ENCODE results near the gene EDN3.

The EDN3 gene

DNA sequence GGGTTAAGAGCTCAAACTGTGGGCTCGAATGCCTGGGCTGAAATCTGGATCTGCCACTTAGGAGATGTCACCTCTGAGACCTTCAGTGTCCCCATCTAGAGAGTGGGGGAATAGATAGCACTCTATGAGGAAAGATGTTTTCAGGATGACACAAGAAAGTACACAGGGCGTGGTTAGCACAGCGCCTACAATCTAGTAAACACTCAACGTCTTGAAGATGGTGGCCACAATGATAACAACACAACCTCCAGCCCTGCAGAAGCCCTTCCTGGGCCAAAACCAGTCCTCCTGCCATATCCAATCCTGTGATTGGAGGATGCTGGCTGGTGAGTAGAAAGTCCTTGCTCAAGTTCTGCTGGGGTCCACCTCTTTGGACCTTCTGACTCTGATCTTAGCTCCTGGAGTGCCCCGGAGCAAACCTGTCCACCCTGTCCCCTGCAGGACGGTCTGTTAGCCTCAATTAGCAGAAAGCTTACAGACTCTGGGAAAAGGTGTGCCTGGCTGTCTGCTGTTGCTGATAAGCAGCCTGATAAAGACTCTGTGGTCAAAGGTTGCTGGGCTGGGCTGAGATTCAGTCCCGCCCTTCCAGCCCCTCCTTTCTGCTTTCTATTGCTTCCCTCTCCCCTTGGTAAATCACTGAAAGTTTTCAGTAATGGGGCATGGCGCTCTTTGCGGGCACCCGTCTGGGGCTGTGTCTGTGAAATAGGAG, 8.2 kb downstream of the EDN3 start:
- DNase-seq, result no peak

DNA sequence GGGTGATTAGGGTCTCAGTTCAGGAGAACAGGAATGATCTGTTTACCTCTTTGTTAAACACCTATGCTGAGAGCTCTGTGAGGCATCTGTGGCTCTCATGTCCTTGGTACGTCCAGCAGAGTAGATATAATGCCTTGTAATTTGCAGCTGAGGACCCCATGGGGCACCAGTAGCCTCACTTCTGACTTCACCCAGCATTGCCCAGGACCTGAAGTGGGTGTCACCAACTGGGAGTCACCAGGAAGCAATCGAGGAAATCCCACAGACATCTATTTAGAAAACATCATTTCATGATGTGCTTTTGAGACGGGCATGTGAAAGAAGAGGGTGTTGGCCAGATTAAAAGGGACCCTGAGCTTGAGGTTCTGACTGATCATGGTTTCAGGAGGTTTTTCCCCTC, 8.8 kb downstream of the EDN3 start:
- no peak for DNase-seq

DNA sequence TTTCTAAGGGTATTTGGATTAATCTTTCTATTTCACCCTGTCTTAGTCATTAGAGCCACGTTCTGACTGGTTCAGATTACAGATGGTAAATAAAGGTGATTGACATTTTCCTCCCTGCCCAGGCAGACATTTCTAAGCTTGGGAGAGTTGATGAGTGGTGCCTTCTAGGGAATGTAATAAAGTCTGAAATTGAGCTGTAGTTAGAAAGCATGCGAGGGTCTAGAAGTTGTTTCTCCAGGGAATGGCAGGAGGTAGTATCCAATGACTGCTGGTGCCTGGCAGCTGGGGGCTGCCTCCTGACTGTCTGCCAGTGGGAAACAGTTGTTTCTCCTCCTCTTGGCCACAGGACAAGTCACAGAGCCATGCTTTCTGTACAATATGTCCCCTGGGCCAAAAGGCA, 14.6 kb downstream of the EDN3 start:
- no peak for DNase-seq

DNA sequence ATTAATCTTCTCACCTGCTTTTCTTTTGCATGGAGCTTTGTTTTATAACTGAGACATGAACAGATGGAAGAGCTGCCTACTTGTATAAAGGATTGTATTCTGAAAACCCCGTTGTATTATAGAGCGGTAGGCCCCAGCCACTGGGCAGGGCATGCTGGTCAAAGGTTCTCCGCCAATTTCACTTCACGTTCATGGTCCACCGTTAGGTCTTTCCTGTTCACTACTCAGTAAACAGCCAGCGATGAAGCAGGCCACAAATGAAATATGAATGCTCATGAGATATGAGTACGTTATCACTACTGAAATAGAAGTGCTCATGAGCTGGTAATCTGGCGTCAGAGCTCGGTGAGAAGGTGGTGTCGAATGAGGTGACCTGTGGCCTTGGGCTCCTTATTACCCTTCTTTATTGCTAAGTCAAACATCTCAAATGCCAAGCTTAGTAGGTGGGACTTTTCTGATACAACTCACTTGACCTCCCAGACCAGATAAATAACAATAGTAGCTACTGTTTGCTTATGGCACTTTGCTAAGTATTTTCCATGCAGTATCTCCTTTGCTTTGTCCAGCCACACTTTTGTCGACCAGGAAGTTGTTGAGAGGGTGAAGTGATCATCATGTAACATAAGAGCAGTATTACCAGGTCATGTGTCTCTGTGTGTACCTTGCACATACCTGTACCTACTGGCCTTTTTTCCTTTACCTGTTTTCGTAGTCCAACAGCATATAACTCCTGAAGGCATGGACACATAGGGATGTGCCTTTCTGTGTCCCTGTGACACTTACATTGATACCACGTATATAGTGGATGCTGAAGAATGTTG, 16.7 kb downstream of the EDN3 start:
- DNase-seq, result no peak

DNA sequence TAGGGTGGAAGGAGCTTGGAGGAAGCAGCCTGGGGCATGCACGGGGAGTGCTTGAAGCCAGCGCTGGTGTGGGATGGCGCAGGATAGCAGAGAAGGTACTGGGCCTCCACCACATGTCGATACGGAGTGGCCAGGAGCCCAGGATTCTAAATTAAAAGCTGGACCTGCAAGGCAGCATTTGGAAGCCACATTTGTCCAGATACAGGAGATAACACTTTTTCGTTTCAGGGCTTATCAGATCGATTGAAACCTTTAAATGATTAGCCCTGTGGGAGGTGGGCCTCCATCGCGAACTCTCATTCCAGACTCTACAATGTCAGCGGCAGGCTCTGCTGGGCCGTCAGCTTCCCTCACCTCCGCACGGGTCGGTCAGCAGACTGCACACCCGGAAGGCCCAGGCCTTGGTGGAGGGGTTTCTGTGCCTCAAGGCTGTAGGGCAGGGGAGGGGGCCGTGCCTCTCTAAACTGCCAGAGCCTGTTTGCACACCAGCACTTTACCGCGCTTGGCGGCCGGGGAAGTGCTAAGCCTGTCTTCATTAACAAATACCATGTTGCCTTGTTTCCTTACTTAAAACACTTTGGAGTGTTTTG, 17.9 kb downstream of the EDN3 start:
- DNase-seq, result no peak

GRCh38 chr20:59318803-59319202, 18.4 kb downstream of the EDN3 start:
- no peak for DNase-seq

GRCh38 chr20:59320426-59320825, 20.0 kb downstream of the EDN3 start:
- DNase-seq, result no peak

- no peak for DNase-seq
These were observed 20.6 kb downstream of the EDN3 start for GRCh38 chr20:59320854-59321647.

DNA sequence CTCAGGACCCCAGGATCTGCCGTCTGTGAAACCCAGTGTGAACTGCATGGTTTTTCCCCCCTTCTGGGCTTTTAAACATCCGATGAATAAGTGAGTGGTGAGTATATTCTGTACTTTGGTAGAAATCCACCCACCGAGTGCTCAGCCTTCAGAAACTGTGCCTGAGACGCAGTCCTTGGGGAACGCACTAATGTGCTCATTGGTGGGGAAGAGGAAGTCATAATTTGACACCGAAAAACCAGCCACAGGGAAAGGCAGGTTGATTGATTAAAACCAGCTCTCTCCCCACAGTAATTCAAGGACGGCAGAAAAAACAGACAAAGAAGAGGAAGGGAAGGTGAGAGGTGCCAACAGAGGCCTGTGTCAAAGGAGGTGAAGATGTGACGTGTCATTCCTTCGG, 21.7 kb downstream of the EDN3 start:
- no peak for DNase-seq

DNA sequence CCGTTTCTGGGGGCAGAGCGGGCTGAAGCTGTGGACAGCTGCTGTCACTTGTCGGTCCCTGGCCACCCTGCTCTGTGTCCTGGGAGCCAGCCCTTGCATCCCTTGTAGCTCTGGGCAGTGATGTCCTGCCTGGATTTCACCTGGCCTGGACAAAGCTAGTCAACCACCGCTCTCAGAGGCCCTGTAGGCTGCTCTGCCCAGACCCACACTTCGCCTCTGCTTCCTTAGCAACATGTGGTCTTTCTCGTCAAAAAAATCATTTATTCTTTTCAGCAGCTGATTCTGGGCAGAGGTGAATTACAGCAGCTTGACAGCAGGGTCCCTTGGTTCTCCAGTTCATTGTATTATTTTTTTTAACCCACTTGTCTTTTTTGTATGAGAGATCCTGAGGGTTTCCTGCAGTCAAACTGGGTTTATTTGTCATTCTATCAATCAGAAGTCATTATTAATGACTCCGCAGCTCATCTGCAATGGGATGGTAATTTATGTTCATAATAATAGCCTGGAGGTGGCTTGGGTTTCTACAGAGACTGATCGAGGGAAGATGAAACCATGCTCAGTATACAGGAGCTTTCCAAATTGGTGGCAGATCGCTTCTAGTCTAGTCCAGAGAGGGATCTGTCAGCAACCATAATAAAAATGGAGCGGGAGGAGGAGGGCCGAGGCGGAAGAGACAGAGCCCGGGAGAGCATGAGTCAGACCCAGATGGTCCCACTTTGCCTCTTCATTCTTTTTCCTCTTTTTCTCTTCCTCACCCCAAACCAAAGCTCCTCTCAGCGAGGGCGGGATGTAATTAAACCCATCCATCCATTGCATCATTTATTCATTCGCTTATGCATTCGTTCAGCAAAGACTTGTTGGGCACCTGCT, 22.4 kb downstream of the EDN3 start:
- DNase-seq, result no peak

GRCh38 chr20:59323731-59324130, 23.3 kb downstream of the EDN3 start:
- no peak for DNase-seq

- no peak for DNase-seq
These were observed 24.2 kb downstream of the EDN3 start for GRCh38 chr20:59324521-59325141.

GRCh38 chr20:59325142-59325523, 24.7 kb downstream of the EDN3 start:
- no peak for DNase-seq

DNA sequence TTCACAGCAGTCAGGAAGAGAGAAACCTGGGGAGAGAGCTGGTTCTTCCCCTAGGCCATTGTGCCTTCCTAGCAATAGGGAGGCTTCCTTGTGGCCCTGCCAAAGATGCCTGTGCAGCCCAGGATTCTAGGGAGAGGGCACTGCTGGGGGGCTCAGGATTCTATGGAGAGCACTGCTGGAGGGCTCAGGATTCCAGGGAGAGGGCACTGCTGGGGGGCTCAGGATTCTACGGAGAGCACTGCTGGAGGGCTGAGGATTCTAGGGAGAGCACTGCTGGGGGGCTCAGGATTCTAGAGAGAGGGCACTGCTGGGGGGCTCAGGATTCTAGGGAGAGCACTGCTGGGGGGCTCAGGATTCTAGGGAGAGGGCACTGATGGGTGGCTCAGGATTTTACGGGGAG, 25.8 kb downstream of the EDN3 start:
- DNase-seq, result no peak

DNA sequence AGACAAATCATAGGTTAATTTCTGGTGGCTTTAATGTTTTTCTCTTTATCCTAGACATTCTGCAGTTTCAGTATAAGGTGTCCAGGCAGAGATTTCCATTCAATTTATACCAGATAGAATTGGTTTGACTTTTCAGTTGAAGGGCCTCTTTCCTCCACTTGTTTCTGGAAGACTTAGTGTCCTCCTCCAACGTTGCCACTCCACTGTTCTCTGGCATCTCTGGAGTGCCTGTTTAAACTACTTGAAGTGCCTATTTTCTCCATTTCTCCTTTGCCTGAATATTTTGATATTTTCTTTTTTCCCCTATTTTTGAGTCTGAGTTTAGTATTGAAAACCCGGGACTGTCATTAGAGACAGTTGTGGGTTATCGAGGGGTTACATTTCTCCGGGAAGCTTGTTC, 27.7 kb downstream of the EDN3 start:
- no peak for DNase-seq

DNA sequence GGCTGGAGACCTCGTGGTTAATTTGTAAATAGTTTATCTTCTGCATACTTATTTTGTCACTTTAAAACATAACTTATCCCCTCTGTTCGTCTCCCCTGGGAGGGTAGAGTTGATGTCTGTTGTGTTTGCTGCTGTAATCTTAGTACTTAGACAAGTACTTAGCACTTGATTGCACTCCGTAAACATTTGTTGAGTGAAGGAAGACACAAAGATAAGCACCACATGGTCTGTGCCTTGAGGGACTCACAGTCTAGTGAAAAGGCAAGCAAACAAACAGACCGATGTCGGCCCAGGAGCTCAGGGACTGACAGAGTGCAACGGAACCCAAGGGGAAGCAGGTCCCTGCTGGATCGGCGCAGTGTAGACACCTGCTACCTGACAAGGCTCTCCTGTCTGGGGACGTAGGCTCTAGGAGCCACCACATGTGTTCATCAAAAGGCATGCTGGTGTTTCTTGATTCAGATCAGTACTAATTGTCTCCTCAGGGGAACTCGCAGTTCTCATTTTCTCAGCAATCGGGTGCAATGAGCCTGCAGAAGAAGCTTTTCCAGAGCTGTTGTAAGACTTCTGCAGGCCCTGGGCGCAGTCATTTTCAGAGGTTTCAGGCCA, 31.4 kb downstream of the EDN3 start:
- no peak for DNase-seq

DNA sequence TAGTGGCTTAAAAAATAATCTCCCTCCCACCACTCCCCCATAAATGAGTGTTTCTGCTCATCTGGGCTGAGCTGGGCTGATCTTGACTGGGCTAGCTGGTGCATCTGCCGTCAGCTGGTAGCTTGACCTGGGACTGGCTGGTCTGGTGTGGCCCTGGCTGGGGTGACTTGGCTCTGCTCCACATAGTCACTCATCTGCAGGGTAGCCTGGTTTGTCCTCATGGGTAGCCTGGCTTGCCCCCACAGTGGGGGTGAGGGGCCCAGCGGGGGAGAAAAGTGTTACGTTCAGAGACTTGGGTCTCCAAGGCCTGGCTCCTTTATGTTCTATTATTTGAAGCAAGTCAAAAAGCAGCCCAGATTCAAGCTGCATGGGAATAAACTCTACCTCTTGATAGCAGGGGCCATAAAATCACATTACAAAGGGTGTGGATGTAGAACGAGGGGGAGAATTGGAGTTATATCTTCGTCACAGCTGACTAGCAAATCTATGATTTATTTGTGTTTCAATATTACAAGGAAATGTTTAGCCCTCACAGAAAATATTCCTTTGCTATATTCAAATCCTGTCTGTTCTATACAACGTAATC, 32.9 kb downstream of the EDN3 start:
- DNase-seq, result no peak

GRCh38 chr20:59333951-59334350, 33.5 kb downstream of the EDN3 start:
- no peak for DNase-seq

- DNase-seq, result no peak
These were observed 34.4 kb downstream of the EDN3 start for GRCh38 chr20:59334651-59335300.

GRCh38 chr20:59335377-59335776, 35.0 kb downstream of the EDN3 start:
- no peak for DNase-seq
